Gastroesophageal sphincter (tissue), 4 donors: ENCODE data around the gene PNPLA3. TPM values are rescaled to one million over a fixed set of nuclear protein-coding genes. Genes with fewer than 3 reads are reported as not detected.

Experiments
- ATAC-seq: fragments of 150-250 bp; one replicate; pipeline ENCODE4 v1.9.1; 2016; ENCODE audit warnings: mild to moderate bottlenecking, moderate library complexity
- H3K27ac ChIP-seq, 4 donors: fragments of 200-600 bp; sonication (generic) in 3 of 4; 1 replicate in 3 of 4; 2 replicates in 1 of 4; pipeline ENCODE4 v1.5.1; 2016 to 2019
- H3K27me3 ChIP-seq: fragments of 200-600 bp; sonication (generic); one replicate; pipeline ENCODE4 v1.5.1; 2019
- H3K36me3 ChIP-seq, 2 donors: fragments of 200-600 bp; sonication (generic); one replicate each; pipeline ENCODE4 v1.5.1; 2019; ENCODE audit warnings: control low read depth in 1 of 2
- H3K4me1 ChIP-seq, 3 donors: fragments of 200-600 bp; sonication (generic); 1 replicate in 2 of 3; 2 replicates in 1 of 3; pipeline ENCODE4 v1.5.1; 2016 to 2019; ENCODE audit warnings: control low read depth in 2 of 3
- H3K4me3 ChIP-seq, 2 donors: fragments of 200-600 bp; sonication (generic); one replicate each; pipeline ENCODE4 v1.5.1; 2019; ENCODE audit warnings: mild to moderate bottlenecking in 1 of 2, moderate library complexity in 1 of 2
- H3K9me3 ChIP-seq, 3 donors: fragments of 200-600 bp; sonication (generic); one replicate each; pipeline ENCODE4 v1.5.1; 2017 to 2019; ENCODE audit warnings: control low read depth in 2 of 3
- EP300 ChIP-seq: sonication (generic); formaldehyde crosslinking; IDR thresholded peaks from one replicate; pipeline ENCODE4 v1.6.1; 2017; ENCODE audit warnings: antibody characterized with exemption, mild to moderate bottlenecking
- POLR2A ChIP-seq, 2 donors: fragments of 450-650 bp; IDR thresholded peaks; one replicate each; pipeline ENCODE4 v1.6.1; 2017; ENCODE audit warnings: antibody characterized with exemption in 2 of 2, mild to moderate bottlenecking in 2 of 2, moderate library complexity in 1 of 2
- POLR2AphosphoS5 ChIP-seq: sonication (generic); formaldehyde crosslinking; IDR thresholded peaks from one replicate; pipeline ENCODE4 v1.6.1; 2017; ENCODE audit warnings: antibody characterized with exemption
- WGBS, 2 donors: methylation state at CpG; one replicate each; pipeline ENCODE4 v1.1.5; 2018; ENCODE audit warnings: low coverage in 1 of 2; 5-methylcytosine and 5-hydroxymethylcytosine counted together
- total RNA-seq, 4 donors: library from RNA; depleted of rRNA; stranded (reverse); fragments of >200 nt; gene quantifications; one replicate each; pipeline ENCODE4 v1.1.0, GENCODE V29; 2016
- TF ChIP-seq, protein P1 (sequence below), 4 experiments: fragments of 200-600 bp in 2 of 4; fragments of 450-650 bp in 2 of 4; sonication (generic) in 1 of 4; IDR thresholded peaks; one replicate each; pipeline ENCODE4 v1.5.1; 2017 to 2019; ENCODE audit warnings: antibody characterized with exemption in 4 of 4, mild to moderate bottlenecking in 2 of 4, moderate library complexity in 2 of 4

Gene PNPLA3
- total RNA-seq, 4 donors from 2014 or later, result not detected

DNA sequence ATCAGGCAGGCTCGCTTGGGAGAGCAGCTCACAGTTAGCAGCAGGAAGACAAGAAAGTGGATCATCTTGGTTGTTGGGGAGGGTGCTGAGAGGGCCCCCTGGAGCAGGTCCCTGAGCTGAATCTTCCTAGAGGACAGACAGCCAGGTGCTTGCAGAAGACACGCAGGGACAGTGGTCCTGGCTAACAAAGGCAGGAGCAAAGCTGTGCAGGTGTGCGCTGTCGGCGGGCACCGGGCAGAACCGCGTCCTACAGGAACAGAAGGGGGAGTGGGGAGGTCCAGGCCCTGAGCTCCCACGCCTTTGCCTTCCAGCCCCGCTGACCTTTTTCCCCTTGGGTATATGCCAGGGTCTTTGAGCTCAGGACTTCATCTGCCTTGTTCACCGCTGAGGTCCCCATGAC is 70.4 kb downstream of the PNPLA3 start:
- 60% methylated on average over 1 of the region's 11 CpGs; no CpG with 5 or more reads in 1 of the 2 donors for whole genome bisulfite sequencing, 2 donors
- H3K4me1 ChIP-seq, result peaks cover 0 to 10% (median 0%) of the 10 kb centered on the region in 3 donors
- peaks cover 0 to 97% of the 10 kb centered on the region in 2 donors for H3K36me3 ChIP-seq
- no peak for ATAC-seq
- no peaks in the 10 kb centered on the region for H3K9me3 ChIP-seq
- TF ChIP-seq EP300 (no peak), POLR2A (IDR thresholded peaks at IDR 0.05) (no peak), POLR2AphosphoS5 (no peak)
- TF ChIP-seq, protein P1, sequence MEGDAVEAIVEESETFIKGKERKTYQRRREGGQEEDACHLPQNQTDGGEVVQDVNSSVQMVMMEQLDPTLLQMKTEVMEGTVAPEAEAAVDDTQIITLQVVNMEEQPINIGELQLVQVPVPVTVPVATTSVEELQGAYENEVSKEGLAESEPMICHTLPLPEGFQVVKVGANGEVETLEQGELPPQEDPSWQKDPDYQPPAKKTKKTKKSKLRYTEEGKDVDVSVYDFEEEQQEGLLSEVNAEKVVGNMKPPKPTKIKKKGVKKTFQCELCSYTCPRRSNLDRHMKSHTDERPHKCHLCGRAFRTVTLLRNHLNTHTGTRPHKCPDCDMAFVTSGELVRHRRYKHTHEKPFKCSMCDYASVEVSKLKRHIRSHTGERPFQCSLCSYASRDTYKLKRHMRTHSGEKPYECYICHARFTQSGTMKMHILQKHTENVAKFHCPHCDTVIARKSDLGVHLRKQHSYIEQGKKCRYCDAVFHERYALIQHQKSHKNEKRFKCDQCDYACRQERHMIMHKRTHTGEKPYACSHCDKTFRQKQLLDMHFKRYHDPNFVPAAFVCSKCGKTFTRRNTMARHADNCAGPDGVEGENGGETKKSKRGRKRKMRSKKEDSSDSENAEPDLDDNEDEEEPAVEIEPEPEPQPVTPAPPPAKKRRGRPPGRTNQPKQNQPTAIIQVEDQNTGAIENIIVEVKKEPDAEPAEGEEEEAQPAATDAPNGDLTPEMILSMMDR (IDR thresholded peaks at IDR 0.05), result no peak
- H3K27me3 ChIP-seq, result no peaks in the 10 kb centered on the region
- H3K4me3 ChIP-seq, result no peak overlapping the region
- H3K27ac ChIP-seq, result no peak overlapping the region

DNA sequence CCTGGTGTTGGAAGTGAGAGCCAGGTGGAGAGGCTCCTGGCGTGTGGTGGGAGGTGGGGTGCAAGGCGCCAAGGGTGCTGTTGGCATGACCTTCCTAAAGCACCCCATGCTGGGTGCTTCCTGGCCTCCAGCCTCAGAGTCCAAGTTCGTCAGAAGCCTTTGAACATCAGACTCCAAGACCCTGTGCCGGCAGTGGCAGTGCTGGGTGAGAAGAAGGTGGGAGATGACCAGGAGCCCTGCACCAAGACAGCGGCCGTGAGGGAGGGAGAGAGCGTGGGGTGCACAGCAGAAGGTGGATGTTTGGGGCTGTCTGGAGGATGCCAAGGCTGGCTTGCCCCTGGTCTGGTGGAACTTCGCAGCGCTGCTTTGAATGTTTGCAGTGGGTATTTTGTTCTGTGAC is 70.8 kb downstream of the PNPLA3 start:
- peaks cover 0 to 97% of the 10 kb centered on the region in 2 donors for H3K36me3 ChIP-seq
- H3K4me3 ChIP-seq, result no peak overlapping the region
- peaks cover 0 to 10% (median 0%) of the 10 kb centered on the region in 3 donors for H3K4me1 ChIP-seq
- TF ChIP-seq POLR2AphosphoS5, result no peak
- TF ChIP-seq, protein P1 (IDR thresholded peaks at IDR 0.05), result no peak
- no peak for TF ChIP-seq POLR2A (IDR thresholded peaks at IDR 0.05)
- no peak for TF ChIP-seq EP300
- H3K27ac ChIP-seq, result no peak overlapping the region
- WGBS, 2 donors, result 89 to 100% methylated on average over 1 to 7 of the region's 9 CpGs
- no peaks in the 10 kb centered on the region for H3K27me3 ChIP-seq
- ATAC-seq, result no peak
- H3K9me3 ChIP-seq, result no peaks in the 10 kb centered on the region

DNA sequence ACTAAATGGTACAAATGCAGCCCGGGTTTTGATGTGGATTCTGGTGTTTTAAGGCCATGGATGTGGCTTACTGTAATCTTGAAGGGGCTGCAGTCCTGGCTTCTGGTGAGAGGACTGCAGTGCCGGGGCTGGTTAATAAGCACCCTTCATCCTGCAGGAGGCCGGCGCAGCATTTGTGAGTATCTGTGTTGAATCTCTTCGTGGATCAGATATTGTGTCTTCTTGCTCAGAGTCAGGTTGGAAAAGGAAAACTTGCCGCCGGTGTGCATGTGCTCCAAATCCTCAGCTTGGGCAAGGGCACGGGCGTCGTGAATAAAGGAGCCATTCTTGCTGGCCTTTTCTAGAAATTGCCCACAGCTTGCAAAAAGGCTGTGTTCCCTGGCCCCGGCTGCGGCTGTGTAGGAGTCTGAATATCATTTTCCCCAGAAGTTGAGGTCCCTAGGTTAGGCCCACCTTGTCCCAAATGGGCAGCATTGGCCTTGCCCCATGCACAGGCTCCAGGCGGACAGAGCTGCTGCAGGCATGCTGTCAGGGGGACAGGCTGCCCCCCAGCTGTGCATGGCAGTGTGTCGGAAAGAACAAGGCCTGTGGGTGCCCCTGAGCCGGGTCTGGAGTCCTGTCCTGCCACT is 71.6 kb downstream of the PNPLA3 start:
- peaks cover 0 to 10% (median 0%) of the 10 kb centered on the region in 3 donors for H3K4me1 ChIP-seq
- no peaks in the 10 kb centered on the region for H3K27me3 ChIP-seq
- H3K4me3 ChIP-seq, result no peak overlapping the region
- TF ChIP-seq EP300, result no peak
- TF ChIP-seq POLR2A (IDR thresholded peaks at IDR 0.05), result no peak
- no peak for ATAC-seq
- WGBS, 2 donors, result 80 to 96% methylated on average over 1 to 10 of the region's 15 CpGs
- no peaks in the 10 kb centered on the region for H3K9me3 ChIP-seq
- peaks cover 0 to 96% of the 10 kb centered on the region in 2 donors for H3K36me3 ChIP-seq
- no peak overlapping the region for H3K27ac ChIP-seq

DNA sequence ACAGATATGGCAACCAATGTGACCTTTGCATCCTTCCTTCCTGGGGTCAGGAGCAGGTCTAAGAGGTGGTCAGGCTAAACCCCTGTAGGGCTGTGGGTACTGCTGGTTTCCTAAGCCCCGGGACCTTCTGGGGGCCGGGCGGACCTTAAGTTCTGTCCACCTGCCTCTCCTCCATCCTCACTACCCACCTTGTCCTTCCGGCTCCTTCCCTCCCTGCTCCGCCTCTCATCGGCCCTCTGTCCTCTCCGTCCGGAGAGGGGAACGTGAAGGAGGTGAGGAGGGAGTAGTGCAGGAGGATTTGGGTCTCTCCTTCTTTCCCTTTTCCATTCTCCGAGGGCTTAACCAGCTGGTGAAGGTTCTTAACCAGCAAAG is 72.2 kb downstream of the PNPLA3 start:
- ATAC-seq, result no peak
- Histone ChIP-seq H3K27me3 (no peaks in the 10 kb centered on the region), H3K27ac (peak overlapping the region in 1 of 4 donors; percentile 5), H3K4me3 (peak overlapping the region in 1 of 2 donors; percentile 18), H3K36me3 (peaks cover 0 to 90% of the 10 kb centered on the region in 2 donors), H3K9me3 (no peaks in the 10 kb centered on the region), H3K4me1 (peaks cover 0 to 10% (median 0%) of the 10 kb centered on the region in 3 donors)
- no peak for TF ChIP-seq POLR2A (IDR thresholded peaks at IDR 0.05)
- WGBS, 2 donors, result 63% methylated on average over 2 of the region's 10 CpGs; no CpG with 5 or more reads in 1 of the 2 donors

DNA sequence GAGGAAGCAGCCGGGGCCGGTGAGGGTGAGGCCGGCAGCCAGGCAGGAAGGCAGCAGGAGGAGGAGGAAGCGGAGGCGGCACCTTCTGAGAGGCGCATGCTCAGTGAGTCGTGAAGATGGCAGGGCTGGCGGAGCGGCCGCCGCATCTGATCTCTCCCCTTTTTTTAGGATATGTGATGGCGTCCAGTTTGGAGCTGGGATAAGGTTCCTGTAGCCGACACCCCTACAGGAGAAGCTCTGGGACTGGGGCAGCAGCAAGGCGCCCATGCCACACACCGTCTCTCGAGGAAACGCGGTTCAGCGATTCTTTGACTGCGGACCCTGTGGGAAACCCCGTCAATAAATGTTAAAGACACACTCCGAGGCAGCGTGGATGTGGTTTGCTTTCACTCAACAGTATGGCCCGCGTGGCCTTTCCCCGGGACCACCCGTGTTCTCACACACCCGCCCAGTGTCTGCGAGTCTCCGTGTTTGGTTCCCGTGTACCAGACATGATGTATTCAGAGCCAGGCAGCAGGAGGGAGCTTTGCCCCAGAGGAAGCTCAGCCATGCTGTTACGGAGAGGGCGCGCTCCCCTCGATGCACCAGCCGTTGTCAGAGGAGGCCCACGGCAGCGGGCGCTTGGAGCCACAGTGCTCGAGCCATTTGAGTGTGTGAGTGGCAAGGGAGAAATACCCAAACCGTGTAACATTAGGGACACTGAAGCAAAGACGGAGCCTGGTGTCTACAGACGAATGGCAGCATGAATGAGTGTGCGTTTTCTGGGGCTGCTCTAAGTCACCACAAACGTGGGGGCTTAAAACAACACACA is 72.8 kb downstream of the PNPLA3 start:
- Histone ChIP-seq H3K27me3 (no peaks in the 10 kb centered on the region), H3K27ac (peak overlapping the region in 1 of 4 donors; percentile 5), H3K9me3 (no peaks in the 10 kb centered on the region), H3K36me3 (peaks cover 0 to 84% of the 10 kb centered on the region in 2 donors), H3K4me3 (peak overlapping the region in 1 of 2 donors; percentile 18), H3K4me1 (peaks cover 0 to 10% (median 0%) of the 10 kb centered on the region in 3 donors)
- 92 to 95% methylated on average over 6 to 12 of the region's 45 CpGs for WGBS, 2 donors
- ATAC-seq, result no peak
- TF ChIP-seq, protein P1 (IDR thresholded peaks at IDR 0.05), result no peak
- TF ChIP-seq EP300 (no peak), POLR2A (IDR thresholded peaks at IDR 0.05) (no peak), POLR2AphosphoS5 (no peak)

DNA sequence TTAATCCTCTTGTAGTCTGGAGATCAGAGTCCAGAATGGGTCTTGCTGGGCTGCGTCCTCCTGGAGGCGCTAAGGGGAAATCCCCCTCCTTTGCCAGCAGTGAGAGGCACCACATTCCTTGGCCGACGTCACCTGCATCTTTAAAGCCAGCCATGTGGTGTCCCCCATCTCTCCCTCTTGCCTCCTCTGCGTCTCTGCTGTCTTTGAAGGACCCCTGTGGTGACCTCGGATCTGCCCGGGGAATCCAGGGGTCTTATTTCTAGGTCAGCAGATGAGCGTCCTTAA is 73.3 kb downstream of the PNPLA3 start:
- H3K9me3 ChIP-seq, result no peaks in the 10 kb centered on the region
- TF ChIP-seq, protein P1 (IDR thresholded peaks at IDR 0.05), result no peak
- TF ChIP-seq EP300, result no peak
- no peak for TF ChIP-seq POLR2A (IDR thresholded peaks at IDR 0.05)
- no peak for TF ChIP-seq POLR2AphosphoS5
- H3K36me3 ChIP-seq, result peaks cover 0 to 79% of the 10 kb centered on the region in 2 donors
- peaks cover 0 to 10% (median 0%) of the 10 kb centered on the region in 3 donors for H3K4me1 ChIP-seq
- no peak overlapping the region for H3K4me3 ChIP-seq
- no peak for ATAC-seq
- H3K27me3 ChIP-seq, result no peaks in the 10 kb centered on the region
- 67 to 93% methylated on average over 5 of the region's 8 CpGs for WGBS, 2 donors
- no peak overlapping the region for H3K27ac ChIP-seq
